DMS 273 treated with DMSO at 0.1 percent for 48 hours (cell line): Measurements from ENCODE around the gene TEAD1.
A peak's percentile ranks its signal among the peaks of the same experiment; 100 is the strongest.

Source experiments
- DNase-seq: peaks from one replicate; lab custom pipeline; 2025; lab: John Stamatoyannopoulos, UW

The TEAD1 gene

DNA sequence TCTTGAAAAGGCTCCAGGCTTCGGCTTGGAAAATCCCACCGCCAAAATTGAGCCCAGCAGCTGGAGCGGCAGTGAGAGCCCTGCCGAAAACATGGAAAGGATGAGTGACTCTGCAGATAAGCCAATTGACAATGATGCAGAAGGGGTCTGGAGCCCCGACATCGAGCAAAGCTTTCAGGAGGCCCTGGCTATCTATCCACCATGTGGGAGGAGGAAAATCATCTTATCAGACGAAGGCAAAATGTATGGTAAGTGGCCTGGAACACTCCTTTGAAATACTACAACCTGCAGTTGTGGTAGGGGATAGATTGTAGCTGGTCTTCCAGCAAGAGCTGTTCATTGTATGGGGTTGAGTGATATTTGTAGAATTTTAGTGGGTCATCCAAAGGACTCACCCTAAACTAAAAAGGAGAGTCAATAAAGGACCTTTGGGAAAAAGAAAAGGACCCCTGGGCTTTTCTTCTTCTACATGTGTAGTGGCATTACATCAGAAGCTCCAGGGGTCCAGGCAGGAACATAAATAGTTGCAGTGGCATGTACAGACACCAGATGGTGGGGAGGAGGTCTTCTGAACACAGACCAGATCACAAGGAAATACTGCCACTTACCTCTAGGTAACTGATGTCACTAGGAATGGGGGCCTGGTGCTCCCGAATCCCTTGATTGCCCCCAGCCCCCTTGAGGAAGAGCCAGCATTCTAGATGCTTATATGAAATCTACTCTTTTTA lies 90.1 kb downstream of the TEAD1 start:
- DNase-seq: peak; percentile 57

GRCh38 chr11:12765428-12765827 lies 91.2 kb downstream of the TEAD1 start:
- DNase-seq: peak; percentile 64

DNA sequence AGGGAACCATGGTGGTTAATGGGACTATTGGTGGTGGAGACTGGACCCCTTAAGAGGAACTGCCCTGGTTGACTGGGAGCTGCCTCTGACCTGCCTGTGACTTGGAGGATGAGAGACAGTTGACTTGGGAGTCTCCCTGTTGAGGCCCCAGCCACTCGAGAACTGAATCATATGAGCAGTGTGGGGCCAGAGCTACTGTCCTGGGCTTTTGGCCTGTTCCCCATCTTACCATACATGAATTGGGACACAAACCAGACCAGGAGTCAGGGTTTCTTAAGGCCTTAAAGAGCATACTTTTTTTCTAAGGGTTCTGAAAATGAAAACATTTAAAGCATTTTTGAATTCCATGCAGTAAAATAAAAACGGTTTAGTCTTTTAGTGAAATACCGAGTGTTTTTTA lies 92.8 kb downstream of the TEAD1 start:
- DNase-seq: no peak

DNA sequence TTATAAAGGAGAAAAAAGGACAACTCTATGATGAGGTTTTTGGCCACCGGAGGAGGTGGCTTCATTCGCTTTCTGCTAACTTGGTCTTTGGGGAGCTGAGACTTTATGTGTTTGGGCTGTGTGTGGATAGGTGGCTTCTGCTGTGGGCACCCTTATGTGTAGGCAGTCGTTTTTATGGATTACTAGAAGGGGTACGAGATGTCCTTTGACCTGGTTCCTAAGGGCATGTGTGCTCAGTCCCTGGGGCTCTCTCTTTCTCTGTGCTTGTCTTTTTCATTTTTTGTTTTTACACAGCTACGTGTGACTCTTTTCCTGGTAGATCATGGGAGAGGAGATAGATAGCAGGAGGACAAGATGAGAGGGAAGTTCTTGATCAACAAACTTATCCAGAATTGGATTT lies 93.4 kb downstream of the TEAD1 start:
- no peak for DNase-seq

- DNase-seq: no peak
Observed at GRCh38 chr11:12768726-12769673, 94.8 kb downstream of the TEAD1 start.

- DNase-seq: no peak
Observed at GRCh38 chr11:12769834-12770345, 95.7 kb downstream of the TEAD1 start.

- DNase-seq: no peak
Observed at GRCh38 chr11:12770435-12770834, 96.2 kb downstream of the TEAD1 start.

- no peak for DNase-seq
Observed at GRCh38 chr11:12770966-12771597, 96.9 kb downstream of the TEAD1 start.

DNA sequence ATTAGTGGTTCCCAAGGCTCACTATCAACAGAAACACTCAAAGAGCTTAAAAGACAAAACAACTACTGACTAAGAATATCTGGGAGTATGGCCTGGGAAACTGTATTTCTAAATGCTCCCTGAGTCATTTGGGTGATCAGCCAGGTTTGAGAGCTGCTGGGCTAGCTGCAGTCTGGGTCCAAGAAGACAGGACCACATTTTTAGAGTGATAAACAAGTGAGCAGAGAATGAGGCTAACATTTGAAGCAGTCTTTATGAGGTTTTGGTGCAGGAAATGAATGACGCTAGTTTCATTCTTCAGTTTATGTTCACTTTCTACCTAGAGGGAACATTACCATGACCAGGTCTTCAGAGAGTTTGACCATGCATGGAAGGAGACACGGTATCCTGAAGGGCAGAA lies 97.7 kb downstream of the TEAD1 start:
- DNase-seq: no peak

DNA sequence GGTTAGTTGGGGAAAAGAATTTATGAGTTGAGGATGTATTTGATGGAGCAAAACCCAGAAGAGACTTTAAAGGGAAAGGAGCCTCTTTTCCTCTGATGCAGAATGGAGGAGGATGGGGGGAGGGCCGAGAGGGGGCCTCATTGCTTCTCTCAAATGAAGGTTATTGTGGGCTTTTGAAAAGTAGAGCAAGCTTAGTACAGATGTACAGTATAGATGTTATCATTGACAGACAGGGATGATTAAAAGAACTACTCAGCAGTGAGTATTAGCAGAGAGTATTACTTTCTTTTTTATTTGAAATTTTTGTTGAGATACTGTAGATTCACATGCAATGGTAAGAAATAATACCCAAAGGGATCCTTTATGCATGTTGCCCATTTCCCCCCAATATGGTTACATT lies 98.1 kb downstream of the TEAD1 start:
- DNase-seq: no peak

- no peak for DNase-seq
Observed at GRCh38 chr11:12773591-12773990, 99.4 kb downstream of the TEAD1 start.

DNA sequence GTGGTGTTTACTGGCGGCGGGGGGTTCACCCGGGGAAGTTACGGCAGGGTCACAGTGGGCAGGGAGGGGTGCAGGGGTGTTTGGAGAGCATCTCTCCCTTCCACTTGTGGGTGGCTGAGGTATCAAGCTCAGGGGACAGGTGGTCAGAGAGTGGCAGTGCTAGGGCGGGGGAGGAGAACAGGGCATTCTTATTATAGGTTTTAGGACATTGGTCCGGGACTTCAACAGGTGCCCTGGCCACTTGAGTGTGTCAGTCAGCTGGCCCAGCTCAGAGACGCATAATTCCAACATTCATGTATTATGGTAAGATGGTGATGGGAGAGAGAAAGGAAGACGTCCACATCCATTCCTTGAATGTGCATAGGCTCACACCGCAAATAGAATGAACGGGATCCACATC lies 101.7 kb downstream of the TEAD1 start:
- no peak for DNase-seq

- DNase-seq: no peak
Observed at GRCh38 chr11:12777208-12777874, 103.1 kb downstream of the TEAD1 start.

- no peak for DNase-seq
Observed at GRCh38 chr11:12778240-12778905, 104.2 kb downstream of the TEAD1 start.

- DNase-seq: no peak
Observed at GRCh38 chr11:12783765-12784164, 109.5 kb downstream of the TEAD1 start.

DNA sequence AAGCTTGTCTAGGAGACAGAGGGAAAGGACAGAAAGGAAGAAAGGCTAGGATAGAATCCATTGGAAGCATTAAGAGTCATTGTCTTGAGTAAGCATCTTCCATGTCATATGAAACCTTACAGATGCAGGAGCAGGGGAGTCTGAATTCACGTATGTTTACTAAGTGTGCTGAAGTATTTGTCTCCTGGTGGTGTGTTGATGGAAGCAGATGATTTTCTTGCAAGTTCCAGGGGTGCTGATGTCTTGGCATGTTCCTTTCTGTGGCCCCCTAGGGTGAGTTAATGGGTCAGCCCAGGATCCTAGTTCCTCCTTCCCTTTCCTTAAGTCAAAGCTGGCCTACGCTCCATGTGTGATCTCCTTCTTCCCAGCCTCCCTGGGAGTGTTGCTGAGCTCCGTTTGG lies 110.2 kb downstream of the TEAD1 start:
- DNase-seq: no peak

DNA sequence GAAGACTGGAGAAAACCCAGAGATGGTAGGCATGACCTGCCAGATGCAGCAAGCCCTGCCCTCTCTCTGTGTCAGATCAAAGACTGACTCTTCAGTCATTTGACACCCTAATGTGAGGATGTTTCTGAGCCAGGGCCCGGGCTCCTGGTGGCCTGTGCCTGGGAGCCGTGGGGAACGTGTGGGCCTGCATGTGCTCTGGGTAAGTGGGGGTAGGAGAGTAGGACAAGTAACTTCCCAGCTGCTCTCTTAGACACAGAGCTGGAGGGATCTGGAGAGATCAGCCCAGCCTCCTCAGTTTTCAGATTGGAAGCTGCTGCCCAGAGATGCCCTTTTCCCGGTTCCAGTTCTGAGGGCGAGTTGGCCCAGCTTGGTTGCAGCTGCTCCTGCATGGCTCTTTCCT lies 110.8 kb downstream of the TEAD1 start:
- DNase-seq: peak; percentile 8

- no peak for DNase-seq
Observed at GRCh38 chr11:12785901-12786300, 111.7 kb downstream of the TEAD1 start.

- no peak for DNase-seq
Observed at GRCh38 chr11:12786450-12786849, 112.2 kb downstream of the TEAD1 start.

GRCh38 chr11:12786891-12787290 lies 112.7 kb downstream of the TEAD1 start:
- no peak for DNase-seq

DNA sequence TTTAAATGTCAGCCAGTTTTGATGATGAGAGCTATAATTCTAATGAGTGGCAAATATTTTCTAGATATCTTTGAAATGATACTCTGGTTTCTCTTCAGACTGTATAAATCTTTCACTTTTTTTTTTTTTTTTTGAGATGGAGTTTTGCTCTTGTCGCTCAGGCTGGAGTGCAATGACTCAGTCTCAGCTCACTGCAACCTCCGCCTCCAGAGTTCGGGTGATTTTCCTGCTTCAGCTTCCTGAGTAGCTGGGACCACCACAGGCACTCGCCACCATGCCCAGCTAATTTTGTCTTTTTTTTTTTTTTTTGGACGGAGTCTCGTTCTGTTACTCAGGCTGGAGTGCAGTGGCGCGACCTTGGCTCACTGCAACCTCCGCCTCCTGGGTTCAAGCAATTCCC lies 113.6 kb downstream of the TEAD1 start:
- no peak for DNase-seq
